Karpas-422 (cell line): Measurements from ENCODE around the gene OR4E1. TPM values are rescaled to one million over a fixed set of nuclear protein-coding genes. Genes with fewer than 3 reads are reported as not detected.

Experiments used
- DNase-seq: peaks from one replicate; pipeline ENCODE4 v3.0.0-alpha.2; 2015
- H2AFZ ChIP-seq: fragments of 200-600 bp; sonication (generic); 2 replicates; pipeline ENCODE4 v1.6.1; 2014; ENCODE audit warnings: antibody characterized with exemption, low read length, mixed read lengths
- H3K27ac ChIP-seq: fragments of 200-600 bp; sonication (generic); 2 replicates; pipeline ENCODE4 v1.5.1; 2014; ENCODE audit warnings: mild to moderate bottlenecking, low read length, moderate library complexity
- H3K27me3 ChIP-seq: fragments of 200-600 bp; sonication (generic); 2 replicates; pipeline ENCODE4 v1.6.1; 2014; ENCODE audit warnings: low read length, mixed read lengths
- H3K36me3 ChIP-seq: fragments of 200-600 bp; sonication (generic); 2 replicates; pipeline ENCODE4 v1.6.1; 2014; ENCODE audit warnings: low read length, mixed read lengths; ENCODE audit not compliant: insufficient read depth
- H3K4me1 ChIP-seq: fragments of 200-600 bp; sonication (generic); 2 replicates; pipeline ENCODE4 v1.6.1; 2014; ENCODE audit warnings: mild to moderate bottlenecking, low read length, mixed read lengths
- H3K4me2 ChIP-seq: fragments of 200-600 bp; sonication (generic); 2 replicates; pipeline ENCODE4 v1.6.1; 2014; ENCODE audit warnings: low read length, low read depth, mild to moderate bottlenecking; ENCODE audit not compliant: poor library complexity, severe bottlenecking
- H3K4me3 ChIP-seq: fragments of 200-600 bp; sonication (generic); 2 replicates; pipeline ENCODE4 v1.5.1; 2014; ENCODE audit warnings: mild to moderate bottlenecking, antibody characterized with exemption, low read length, mixed read lengths
- H3K79me2 ChIP-seq: fragments of 200-600 bp; sonication (generic); 2 replicates; pipeline ENCODE4 v1.6.1; 2014; ENCODE audit warnings: mild to moderate bottlenecking, low read length, mixed read lengths
- H3K9ac ChIP-seq: fragments of 200-600 bp; sonication (generic); 2 replicates; pipeline ENCODE4 v1.6.0; 2014; ENCODE audit warnings: low read length
- H3K9me2 ChIP-seq: fragments of 200-600 bp; sonication (generic), shearing (Covaris generic); replicated peaks from 2 replicates; pipeline ENCODE4 v1.6.0; 2014; ENCODE audit warnings: mild to moderate bottlenecking, low read length, moderate library complexity; ENCODE audit not compliant: insufficient read depth
- H3K9me3 ChIP-seq: fragments of 300-700, 200-600 bp; sonication (generic); 2 replicates; pipeline ENCODE4 v1.6.1; 2014; ENCODE audit warnings: low read length, mixed read lengths
- H4K20me1 ChIP-seq: fragments of 200-600 bp; sonication (generic); 2 replicates; pipeline ENCODE4 v1.6.1; 2014; ENCODE audit warnings: mild to moderate bottlenecking, antibody characterized with exemption, low read length, low read depth; ENCODE audit not compliant: insufficient read depth
- total RNA-seq: library from RNA; depleted of rRNA; stranded (reverse); fragments of >200 nt; shearing (Covaris generic); gene quantifications from 2 replicates; pipeline ENCODE4 v1.2.3, GENCODE V29; 2014; ENCODE audit warnings: low replicate concordance

OR4E1 gene
- total RNA-seq, 1 experiment from 2014 or later: not detected

GRCh38 chr14:21675566-21675965 lies 1.9 kb upstream of the OR4E1 start:
- H3K27me3 ChIP-seq: no peaks in the 10 kb centered on the region
- H2AFZ ChIP-seq: no peak overlapping the region
- no peaks in the 10 kb centered on the region for H3K79me2 ChIP-seq
- no peak for DNase-seq
- no peaks in the 10 kb centered on the region for H4K20me1 ChIP-seq
- no peak overlapping the region for H3K9ac ChIP-seq
- H3K36me3 ChIP-seq: no peaks in the 10 kb centered on the region
- H3K27ac ChIP-seq: no peak overlapping the region
- no peaks in the 10 kb centered on the region for H3K9me3 ChIP-seq
- no peak overlapping the region for H3K4me3 ChIP-seq
- no peaks in the 10 kb centered on the region for H3K9me2 ChIP-seq
- peaks cover 11% of the 10 kb centered on the region for H3K4me1 ChIP-seq
- no peak overlapping the region for H3K4me2 ChIP-seq

- DNase-seq: no peak
- H3K4me2 ChIP-seq: no peak overlapping the region
- H3K9ac ChIP-seq: no peak overlapping the region
- no peaks in the 10 kb centered on the region for H3K4me1 ChIP-seq
- H3K4me3 ChIP-seq: no peak overlapping the region
- H3K27ac ChIP-seq: no peak overlapping the region
- no peaks in the 10 kb centered on the region for H3K79me2 ChIP-seq
- no peaks in the 10 kb centered on the region for H3K9me3 ChIP-seq
- no peaks in the 10 kb centered on the region for H3K36me3 ChIP-seq
- H4K20me1 ChIP-seq: no peaks in the 10 kb centered on the region
- H3K27me3 ChIP-seq: no peaks in the 10 kb centered on the region
- no peak overlapping the region for H2AFZ ChIP-seq
- no peaks in the 10 kb centered on the region for H3K9me2 ChIP-seq
These were observed 1.5 kb downstream of the OR4E1 start for GRCh38 chr14:21672116-21672515.

DNA sequence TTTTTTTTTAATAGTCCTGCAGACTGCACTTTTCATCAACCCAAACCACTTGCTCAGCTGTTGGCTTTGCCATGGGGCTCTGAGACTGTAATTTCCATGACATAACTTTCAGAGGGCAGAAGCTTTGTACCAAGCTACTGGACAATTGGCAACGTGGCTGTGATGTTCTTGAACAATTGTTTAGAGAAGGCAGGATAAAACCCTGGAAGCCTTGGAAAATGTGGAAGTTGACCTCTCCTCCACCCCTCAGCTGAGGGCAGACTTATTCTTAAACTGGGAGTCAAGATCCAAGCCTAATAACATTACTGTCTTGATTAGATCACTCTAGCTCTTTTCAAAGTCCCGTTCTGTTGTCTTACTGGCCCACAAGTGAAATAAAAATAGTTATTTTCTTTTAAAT lies 2.2 kb downstream of the OR4E1 start:
- Histone ChIP-seq H4K20me1 (no peaks in the 10 kb centered on the region), H3K9me3 (no peaks in the 10 kb centered on the region), H3K9me2 (no peaks in the 10 kb centered on the region), H3K9ac (no peak overlapping the region), H3K27me3 (no peaks in the 10 kb centered on the region), H2AFZ (no peak overlapping the region), H3K4me3 (no peak overlapping the region), H3K36me3 (no peaks in the 10 kb centered on the region), H3K4me2 (no peak overlapping the region), H3K27ac (no peak overlapping the region), H3K79me2 (no peaks in the 10 kb centered on the region), H3K4me1 (no peaks in the 10 kb centered on the region)
- no peak for DNase-seq

GRCh38 chr14:21669284-21669683 lies 4.3 kb downstream of the OR4E1 start:
- H3K36me3 ChIP-seq: no peaks in the 10 kb centered on the region
- no peaks in the 10 kb centered on the region for H3K79me2 ChIP-seq
- H3K27me3 ChIP-seq: no peaks in the 10 kb centered on the region
- DNase-seq: no peak
- H4K20me1 ChIP-seq: no peaks in the 10 kb centered on the region
- no peaks in the 10 kb centered on the region for H3K4me1 ChIP-seq
- no peak overlapping the region for H3K9ac ChIP-seq
- no peaks in the 10 kb centered on the region for H3K9me3 ChIP-seq
- no peak overlapping the region for H3K4me3 ChIP-seq
- no peak overlapping the region for H3K4me2 ChIP-seq
- no peak overlapping the region for H2AFZ ChIP-seq
- H3K27ac ChIP-seq: no peak overlapping the region
- H3K9me2 ChIP-seq: no peaks in the 10 kb centered on the region

GRCh38 chr14:21668377-21668776 lies 5.2 kb downstream of the OR4E1 start:
- H3K9me3 ChIP-seq: no peaks in the 10 kb centered on the region
- no peak overlapping the region for H3K27ac ChIP-seq
- H3K9ac ChIP-seq: no peak overlapping the region
- no peaks in the 10 kb centered on the region for H3K36me3 ChIP-seq
- no peaks in the 10 kb centered on the region for H3K27me3 ChIP-seq
- H3K4me2 ChIP-seq: no peak overlapping the region
- no peaks in the 10 kb centered on the region for H3K4me1 ChIP-seq
- no peak for DNase-seq
- no peaks in the 10 kb centered on the region for H4K20me1 ChIP-seq
- no peak overlapping the region for H2AFZ ChIP-seq
- no peaks in the 10 kb centered on the region for H3K79me2 ChIP-seq
- H3K9me2 ChIP-seq: no peaks in the 10 kb centered on the region
- no peak overlapping the region for H3K4me3 ChIP-seq

DNA sequence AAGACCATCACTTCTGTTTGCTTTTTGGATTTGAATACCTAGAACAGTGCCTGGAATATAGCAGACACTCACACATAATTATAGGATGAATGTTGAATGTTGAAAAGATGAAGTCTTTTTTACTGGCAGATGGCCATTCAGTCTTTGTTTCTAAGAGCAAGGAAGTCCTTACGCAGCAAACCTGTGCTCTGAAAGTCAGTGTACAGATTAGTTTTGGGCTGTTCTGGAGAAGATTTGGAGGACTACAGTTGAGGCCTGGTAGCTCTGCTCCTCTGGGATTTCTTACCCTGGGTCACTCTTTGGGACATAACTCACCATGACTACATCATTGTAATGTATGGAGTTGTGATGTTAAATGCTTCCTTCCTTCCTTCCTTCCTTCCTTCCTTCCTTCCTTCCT lies 16.6 kb downstream of the OR4E1 start:
- Histone ChIP-seq H3K4me2 (no peak overlapping the region), H3K27ac (no peak overlapping the region), H3K9me3 (no peaks in the 10 kb centered on the region), H3K27me3 (no peaks in the 10 kb centered on the region; the same call in 1 of the 2 replicates), H3K9me2 (no peaks in the 10 kb centered on the region), H3K4me3 (no peak overlapping the region), H3K79me2 (no peaks in the 10 kb centered on the region), H3K36me3 (no peaks in the 10 kb centered on the region), H2AFZ (no peak overlapping the region), H4K20me1 (no peaks in the 10 kb centered on the region), H3K4me1 (no peaks in the 10 kb centered on the region), H3K9ac (no peak overlapping the region)
- DNase-seq: no peak

DNA sequence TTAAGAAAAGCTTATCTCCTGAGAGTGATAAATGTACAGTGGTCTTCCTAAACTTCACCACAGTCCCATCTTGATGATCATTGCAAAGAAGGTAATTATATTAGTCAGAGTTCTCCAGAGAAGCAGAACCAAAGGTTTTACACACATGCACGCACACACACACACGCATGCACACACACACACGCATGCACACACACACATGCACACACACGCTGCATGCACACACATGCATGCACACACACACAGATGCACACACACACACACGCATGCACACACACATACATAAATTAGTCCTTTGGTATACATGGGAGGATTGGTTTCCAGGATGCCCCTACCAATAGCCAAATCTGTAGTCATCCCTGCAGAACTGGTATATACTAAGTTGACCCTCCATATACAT lies 19.4 kb downstream of the OR4E1 start:
- H4K20me1 ChIP-seq: no peaks in the 10 kb centered on the region
- no peak overlapping the region for H3K27ac ChIP-seq
- DNase-seq: no peak
- no peaks in the 10 kb centered on the region for H3K36me3 ChIP-seq
- H3K27me3 ChIP-seq: no peaks in the 10 kb centered on the region; the same call in 1 of the 2 replicates
- no peaks in the 10 kb centered on the region for H3K9me2 ChIP-seq
- H3K4me1 ChIP-seq: no peaks in the 10 kb centered on the region
- H3K9me3 ChIP-seq: no peaks in the 10 kb centered on the region
- H3K79me2 ChIP-seq: no peaks in the 10 kb centered on the region
- H3K4me3 ChIP-seq: no peak overlapping the region
- no peak overlapping the region for H2AFZ ChIP-seq
- H3K4me2 ChIP-seq: no peak overlapping the region
- no peak overlapping the region for H3K9ac ChIP-seq

- no peaks in the 10 kb centered on the region for H3K9me2 ChIP-seq
- H3K9ac ChIP-seq: no peak within 1 kb of the TSS
- no peak within 1 kb of the TSS for H3K4me2 ChIP-seq
- no peaks in the 10 kb centered on the region for H3K9me3 ChIP-seq
- no peak within 1 kb of the TSS for H2AFZ ChIP-seq
- H3K36me3 ChIP-seq: no peaks in the 10 kb centered on the region
- H3K4me3 ChIP-seq: no peak within 1 kb of the TSS
- H4K20me1 ChIP-seq: no peaks in the 10 kb centered on the region
- H3K79me2 ChIP-seq: no peaks in the 10 kb centered on the region
- H3K4me1 ChIP-seq: no peaks in the 10 kb centered on the region
- no peak within 1 kb of the TSS for H3K27ac ChIP-seq
- no peaks in the 10 kb centered on the region; the same call in 1 of the 2 replicates for H3K27me3 ChIP-seq
- DNase-seq: no peak
These were observed 20.2 kb downstream of the OR4E1 start, which contains the start of gene OR4E2 for GRCh38 chr14:21653331-21653885. TSS of gene OR4E2 (plus strand) at chr14:21653835. CDS start at chr14:21665083, 11,248 bp downstream.
